Breast epithelium (tissue), 4 donors: ENCODE data around the gene FAH. TPM values are rescaled to one million over a fixed set of nuclear protein-coding genes. Genes with fewer than 3 reads are reported as not detected.

Experiments used
- DNase-seq, 2 donors: peaks; one replicate each; pipeline ENCODE4 v3.0.0-alpha.2; 2019; ENCODE audit warnings: low spot score in 2 of 2
- H3K27ac ChIP-seq, 2 donors: fragments of 200-600 bp; sonication (generic) in 1 of 2; one replicate each; pipeline ENCODE4 v1.5.1; 2016 to 2019; ENCODE audit warnings: mild to moderate bottlenecking in 1 of 2
- H3K27me3 ChIP-seq, 2 donors: fragments of 200-600 bp; sonication (generic) in 1 of 2; one replicate each; pipeline versions ENCODE4 v1.5.1 to v1.6.0; 2017 to 2019; ENCODE audit warnings: control low read depth in 1 of 2, mild to moderate bottlenecking in 1 of 2
- H3K36me3 ChIP-seq: fragments of 200-600 bp; one replicate; pipeline ENCODE4 v1.5.1; 2019
- H3K4me1 ChIP-seq, 2 donors: fragments of 200-600 bp; sonication (generic); one replicate each; pipeline ENCODE4 v1.5.1; 2016 to 2019; ENCODE audit warnings: control low read depth in 1 of 2
- H3K4me3 ChIP-seq, 3 donors: fragments of 200-600 bp; sonication (generic); 1 replicate in 2 of 3; 2 replicates in 1 of 3; pipeline ENCODE4 v1.5.1; 2016 to 2019; ENCODE audit warnings: mild to moderate bottlenecking in 3 of 3, moderate library complexity in 2 of 3
- H3K9me3 ChIP-seq, 2 donors: fragments of 200-600 bp; sonication (generic) in 1 of 2; one replicate each; pipeline ENCODE4 v1.5.1; 2016 to 2019; ENCODE audit warnings: control low read depth in 1 of 2
- CTCF ChIP-seq, 3 donors: fragments of 450-650 bp; IDR thresholded peaks; one replicate each; pipeline ENCODE4 v1.5.1; 2016 to 2017; ENCODE audit warnings: antibody characterized with exemption in 3 of 3, mild to moderate bottlenecking in 3 of 3, moderate library complexity in 3 of 3
- POLR2A ChIP-seq: fragments of 450-650 bp; IDR thresholded peaks from one replicate; pipeline ENCODE4 v1.6.1; 2016; ENCODE audit warnings: antibody characterized with exemption, mild to moderate bottlenecking, moderate library complexity
- intact Hi-C: fragments of 100-400 bp; cut with DNase I; formaldehyde crosslinking; loops from one replicate; pipeline ENCODE4 v1.15.1; 2023; ENCODE audit warnings: low total_unique reads
- total RNA-seq, 3 donors: library from RNA; depleted of rRNA; stranded (reverse); fragments of >200 nt; gene quantifications; one replicate each; pipeline ENCODE4 v1.1.0, GENCODE V29; 2016

The FAH gene
- total RNA-seq, 3 donors from 2014 or later: 48.8 to 164 (median 50.9) TPM

- TF ChIP-seq CTCF (IDR thresholded peaks at IDR 0.05): peak in 1 of 3 donors; percentile 22
- no peak for TF ChIP-seq POLR2A
- intact Hi-C loops: loop anchor here (5.0 kb wide), 1 partner anchor 598 kb away; no protein-coding TSS in a partner anchor
- no peak overlapping the region for H3K4me3 ChIP-seq
- DNase-seq: no peak
- H3K27ac ChIP-seq: no peak overlapping the region
- H3K4me1 ChIP-seq: no peaks in the 10 kb centered on the region
- H3K27me3 ChIP-seq: peaks cover 0 to 18% of the 10 kb centered on the region in 2 donors
- no peaks in the 10 kb centered on the region for H3K9me3 ChIP-seq
- no peaks in the 10 kb centered on the region for H3K36me3 ChIP-seq
Measured at GRCh38 chr15:80234883-80235282, 82.1 kb downstream of the FAH start.

Other genes starting within 250 kb of the FAH start
- 10 to 100 TPM in 1 of 3 donors, 1 to 10 TPM in 2; 1.4 to 12.6 (median 1.6) TPM for gene BCL2A1, start 181.8 kb upstream of the FAH start, total RNA-seq
- gene ZFAND6, start 93.3 kb upstream of the FAH start, total RNA-seq: 100 to 1,000 TPM; 141 to 193 (median 159) TPM
- not detected for gene CTXND1, start 99.2 kb downstream of the FAH start, total RNA-seq